ENCODE data around the gene TACC2.

The TACC2 gene

GRCh38 chr10:122249303-122249850 lies 260.4 kb downstream of the TACC2 start:
- H3K4me3 ChIP-seq (ENCODE audit: low read depth, low read length): no peak overlapping the region
- TF ChIP-seq CTCF (IDR thresholded peaks at IDR 0.05; ENCODE audit: borderline replicate concordance, insufficient read depth, low read depth, low read length): no peak

- no peak overlapping the region for H3K4me3 ChIP-seq (ENCODE audit: low read depth, low read length)
- TF ChIP-seq CTCF (IDR thresholded peaks at IDR 0.05; ENCODE audit: borderline replicate concordance, insufficient read depth, low read depth, low read length): no peak
These were observed 261.2 kb downstream of the TACC2 start for GRCh38 chr10:122249991-122250750.

GRCh38 chr10:122251459-122252255 lies 262.7 kb downstream of the TACC2 start:
- TF ChIP-seq CTCF (IDR thresholded peaks at IDR 0.05; ENCODE audit: borderline replicate concordance, insufficient read depth, low read depth, low read length): no peak
- H3K4me3 ChIP-seq (ENCODE audit: low read depth, low read length): no peak overlapping the region

GRCh38 chr10:122252805-122253204 lies 263.8 kb downstream of the TACC2 start:
- no peak overlapping the region for H3K4me3 ChIP-seq (ENCODE audit: low read depth, low read length)
- no peak for TF ChIP-seq CTCF (IDR thresholded peaks at IDR 0.05; ENCODE audit: borderline replicate concordance, insufficient read depth, low read depth, low read length)

GRCh38 chr10:122253605-122254004 lies 264.6 kb downstream of the TACC2 start:
- H3K4me3 ChIP-seq (ENCODE audit: low read depth, low read length): no peak overlapping the region
- no peak for TF ChIP-seq CTCF (IDR thresholded peaks at IDR 0.05; ENCODE audit: borderline replicate concordance, insufficient read depth, low read depth, low read length)

- no peak for TF ChIP-seq CTCF (IDR thresholded peaks at IDR 0.05; ENCODE audit: borderline replicate concordance, insufficient read depth, low read depth, low read length)
- no peak overlapping the region for H3K4me3 ChIP-seq (ENCODE audit: low read depth, low read length)
These were observed 265.9 kb downstream of the TACC2 start for GRCh38 chr10:122254831-122255230.

All from GM12875 (cell line).